ENCODE results near the gene KRTAP4-4. TPM values are rescaled to one million over a fixed set of nuclear protein-coding genes. Genes with fewer than 3 reads are reported as not detected.
"Not testable (repeated sequence)": the region's sequence is repeated elsewhere in the genome, so short reads cannot be mapped to it uniquely, and the experiment has no call there.

The KRTAP4-4 gene
- total and polyA plus RNA-seq, 3 experiments from 2014 or later, result not detected

DNA sequence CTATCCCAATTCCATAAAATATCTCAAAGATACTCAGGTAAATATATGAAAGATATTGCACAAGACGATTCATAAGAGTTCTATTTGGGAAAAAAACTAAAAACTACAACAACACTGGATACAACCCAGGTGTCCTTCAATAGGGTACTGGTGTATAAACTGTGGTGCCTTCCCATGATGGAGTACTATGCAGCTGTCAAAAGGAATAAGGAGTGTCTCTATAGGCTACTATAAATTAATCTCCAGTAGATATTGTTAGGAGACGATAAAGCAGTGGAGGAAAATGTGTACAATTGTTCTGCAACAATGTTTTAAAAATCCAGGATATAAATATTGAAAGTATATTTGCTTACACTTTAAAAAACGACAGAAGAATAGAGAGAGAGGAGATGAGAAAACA is 34.1 kb downstream of the KRTAP4-4 start:
- Histone ChIP-seq H3K4me1 (ENCODE audit: insufficient read depth, low read length) (peaks cover 38% of the 10 kb centered on the region), H3K36me3 (ENCODE audit: insufficient read depth, low read length) (no peaks in the 10 kb centered on the region), H3K27me3 (ENCODE audit: insufficient read depth, low read length, poor library complexity, severe bottlenecking) (no peaks in the 10 kb centered on the region), H3K9me3 (ENCODE audit: low read length) (no peaks in the 10 kb centered on the region), H3K27ac (ENCODE audit: low read depth, low read length) (no peak overlapping the region), H3K4me3 (ENCODE audit: low read length) (no peak overlapping the region)
- peak overlapping the region in 2 of 7 donors; percentile 69 to 73 for H3K4me3 Mint-ChIP-seq
- POLR2A ChIA-PET, result interaction anchor here (0.7 kb wide), 2 partner anchors 87 to 182 kb away, joined by 5 read pairs; no protein-coding TSS in a partner anchor
- CTCF ChIA-PET, result interaction anchor here (0.7 to 1.8 kb wide), 2 partner anchors 196 to 357 kb away, joined by 3 to 4 read pairs; no protein-coding TSS in a partner anchor
- no peaks in the 10 kb centered on the region for H3K36me3 Mint-ChIP-seq
- H3K27me3 Mint-ChIP-seq, result peaks cover 3 to 21% of the 10 kb centered on the region in 2 donors
- peak overlapping the region in 1 of 8 donors; percentile 96 for H3K27ac Mint-ChIP-seq
- no peak for DNase-seq
- H3K9me3 Mint-ChIP-seq, result peaks cover 0 to 3% (median 0%) of the 10 kb centered on the region in 5 donors
- peaks cover 38 to 60% (median 44%) of the 10 kb centered on the region in 3 donors for H3K4me1 Mint-ChIP-seq

GRCh38 chr17:41125064-41125463 is 35.5 kb downstream of the KRTAP4-4 start:
- Histone ChIP-seq H3K36me3 (ENCODE audit: insufficient read depth, low read length) (no peaks in the 10 kb centered on the region), H3K27ac (ENCODE audit: low read depth, low read length) (no peak overlapping the region), H3K4me1 (ENCODE audit: insufficient read depth, low read length) (peaks cover 46% of the 10 kb centered on the region), H3K27me3 (ENCODE audit: insufficient read depth, low read length, poor library complexity, severe bottlenecking) (no peaks in the 10 kb centered on the region), H3K4me3 (ENCODE audit: low read length) (no peak overlapping the region), H3K9me3 (ENCODE audit: low read length) (no peaks in the 10 kb centered on the region)
- peaks cover 0 to 3% (median 0%) of the 10 kb centered on the region in 5 donors for H3K9me3 Mint-ChIP-seq
- H3K27ac Mint-ChIP-seq, result peak overlapping the region in 1 of 8 donors; percentile 96
- no peak for DNase-seq
- POLR2A ChIA-PET, result no interaction called here
- peak overlapping the region in 2 of 7 donors; percentile 29 to 66 for H3K4me3 Mint-ChIP-seq
- H3K27me3 Mint-ChIP-seq, result peaks cover 3 to 30% of the 10 kb centered on the region in 2 donors
- CTCF ChIA-PET, result no interaction called here
- H3K4me1 Mint-ChIP-seq, result peaks cover 40 to 60% (median 48%) of the 10 kb centered on the region in 3 donors
- H3K36me3 Mint-ChIP-seq, result no peaks in the 10 kb centered on the region

GRCh38 chr17:41123991-41124371 is 36.6 kb downstream of the KRTAP4-4 start, which contains the start of gene KRTAP4-12:
KRTAP4-12 (minus strand) TSS chr17:41124182; CDS start chr17:41124122, 60 bp downstream.
- H3K27me3 Mint-ChIP-seq, result peaks cover 3 to 30% of the 10 kb centered on the region in 2 donors
- DNase-seq; H3K36me3 ChIP-seq (ENCODE audit: insufficient read depth, low read length); H3K36me3 Mint-ChIP-seq; H3K9me3 Mint-ChIP-seq; POLR2A ChIA-PET; H3K4me3 ChIP-seq (ENCODE audit: low read length); CTCF ChIA-PET; H3K27ac ChIP-seq (ENCODE audit: low read depth, low read length); H3K9me3 ChIP-seq (ENCODE audit: low read length); H3K27me3 ChIP-seq (ENCODE audit: insufficient read depth, low read length, poor library complexity, severe bottlenecking): not testable (repeated sequence)
- H3K4me1 ChIP-seq (ENCODE audit: insufficient read depth, low read length), result peaks cover 51% of the 10 kb centered on the region
- H3K4me3 Mint-ChIP-seq, result peak within 1 kb of the TSS; percentile 3 to 80 (median 53)
- H3K27ac Mint-ChIP-seq, result peak within 1 kb of the TSS in 6 of 8 donors; percentile 0 to 62 (median 22)
- peaks cover 44 to 59% (median 51%) of the 10 kb centered on the region in 3 donors for H3K4me1 Mint-ChIP-seq

DNA sequence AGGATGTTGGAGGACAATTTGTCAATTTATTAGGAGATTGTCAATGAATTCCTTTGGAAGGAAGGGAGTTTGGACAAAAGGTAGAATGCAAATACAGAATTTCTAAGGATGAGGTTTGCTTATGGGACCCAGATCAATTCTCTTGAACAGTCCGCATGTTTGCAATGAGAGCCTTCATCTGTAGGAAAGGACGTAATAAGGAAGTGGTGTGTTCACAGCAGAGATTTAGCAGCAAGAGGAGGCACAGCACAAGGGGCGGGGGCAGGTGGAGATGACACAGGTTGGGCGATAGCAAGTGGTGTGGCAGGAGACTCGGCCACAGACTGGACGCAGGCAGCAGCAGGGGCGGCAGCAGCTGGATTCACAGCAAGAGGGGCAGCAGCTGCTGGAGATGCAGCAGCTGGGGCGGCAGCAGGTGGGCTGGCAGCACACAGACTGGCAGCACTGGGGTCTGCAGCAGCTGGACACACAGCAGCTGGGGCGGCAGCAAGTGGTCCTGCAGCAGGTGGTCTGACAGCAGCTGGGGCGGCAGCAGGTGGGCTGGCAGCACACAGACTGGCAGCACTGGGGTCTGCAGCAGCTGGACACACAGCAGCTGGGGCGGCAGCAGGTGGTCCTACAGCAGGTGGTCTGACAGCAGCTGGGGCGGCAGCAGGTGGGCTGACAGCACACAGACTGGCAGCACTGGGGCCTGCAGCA is 37.1 kb downstream of the KRTAP4-4 start:
- CTCF ChIA-PET; H3K4me3 ChIP-seq (ENCODE audit: low read length); H3K9me3 ChIP-seq (ENCODE audit: low read length); H3K9me3 Mint-ChIP-seq; POLR2A ChIA-PET; H3K36me3 ChIP-seq (ENCODE audit: insufficient read depth, low read length); H3K27ac ChIP-seq (ENCODE audit: low read depth, low read length); H3K36me3 Mint-ChIP-seq; H3K27me3 ChIP-seq (ENCODE audit: insufficient read depth, low read length, poor library complexity, severe bottlenecking): not testable (repeated sequence)
- H3K4me1 ChIP-seq (ENCODE audit: insufficient read depth, low read length), result peaks cover 51% of the 10 kb centered on the region
- peaks cover 3 to 33% of the 10 kb centered on the region in 2 donors for H3K27me3 Mint-ChIP-seq
- peaks cover 44 to 59% (median 51%) of the 10 kb centered on the region in 3 donors for H3K4me1 Mint-ChIP-seq
- peak in 1 of 5 donors; percentile 30 for DNase-seq
- H3K4me3 Mint-ChIP-seq, result peak overlapping the region in 6 of 7 donors; percentile 3 to 80 (median 50)
- peak overlapping the region in 5 of 8 donors; percentile 0 to 62 (median 26) for H3K27ac Mint-ChIP-seq

DNA sequence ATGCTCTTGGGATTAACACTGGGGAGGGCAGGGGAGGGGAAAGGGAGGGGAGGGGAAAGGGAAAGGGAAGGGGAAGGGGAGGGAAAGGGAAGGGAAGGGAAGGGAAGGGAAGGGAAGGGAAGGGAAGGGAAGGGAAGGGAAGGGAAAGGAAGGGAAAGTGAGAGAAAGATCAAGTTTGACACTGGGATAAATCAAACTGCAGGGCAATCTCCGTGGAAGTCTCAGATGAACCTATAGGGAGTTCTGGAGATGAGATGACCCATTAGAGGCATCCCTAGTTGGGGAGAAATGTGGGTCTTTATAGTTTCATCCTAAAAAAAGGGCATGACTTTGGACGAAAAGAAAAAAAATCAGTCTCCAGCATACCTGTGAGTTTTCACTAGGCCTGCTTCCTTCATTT is 38.8 kb downstream of the KRTAP4-4 start:
- no peaks in the 10 kb centered on the region for H3K9me3 ChIP-seq (ENCODE audit: low read length)
- no peaks in the 10 kb centered on the region for H3K36me3 ChIP-seq (ENCODE audit: insufficient read depth, low read length)
- H3K27ac ChIP-seq (ENCODE audit: low read depth, low read length), result no peak overlapping the region
- no peak for DNase-seq
- H3K27me3 ChIP-seq (ENCODE audit: insufficient read depth, low read length, poor library complexity, severe bottlenecking), result no peaks in the 10 kb centered on the region
- peaks cover 0 to 5% (median 0%) of the 10 kb centered on the region in 3 donors for H3K36me3 Mint-ChIP-seq
- POLR2A ChIA-PET, result no interaction called here
- H3K27me3 Mint-ChIP-seq, result peaks cover 4 to 44% of the 10 kb centered on the region in 2 donors
- CTCF ChIA-PET, result no interaction called here
- peaks cover 0 to 3% (median 0%) of the 10 kb centered on the region in 5 donors for H3K9me3 Mint-ChIP-seq
- H3K4me3 Mint-ChIP-seq, result no peak overlapping the region
- peaks cover 44 to 54% (median 51%) of the 10 kb centered on the region in 3 donors for H3K4me1 Mint-ChIP-seq
- no peak overlapping the region for H3K27ac Mint-ChIP-seq
- H3K4me1 ChIP-seq (ENCODE audit: insufficient read depth, low read length), result peaks cover 51% of the 10 kb centered on the region
- H3K4me3 ChIP-seq (ENCODE audit: low read length), result no peak overlapping the region

DNA sequence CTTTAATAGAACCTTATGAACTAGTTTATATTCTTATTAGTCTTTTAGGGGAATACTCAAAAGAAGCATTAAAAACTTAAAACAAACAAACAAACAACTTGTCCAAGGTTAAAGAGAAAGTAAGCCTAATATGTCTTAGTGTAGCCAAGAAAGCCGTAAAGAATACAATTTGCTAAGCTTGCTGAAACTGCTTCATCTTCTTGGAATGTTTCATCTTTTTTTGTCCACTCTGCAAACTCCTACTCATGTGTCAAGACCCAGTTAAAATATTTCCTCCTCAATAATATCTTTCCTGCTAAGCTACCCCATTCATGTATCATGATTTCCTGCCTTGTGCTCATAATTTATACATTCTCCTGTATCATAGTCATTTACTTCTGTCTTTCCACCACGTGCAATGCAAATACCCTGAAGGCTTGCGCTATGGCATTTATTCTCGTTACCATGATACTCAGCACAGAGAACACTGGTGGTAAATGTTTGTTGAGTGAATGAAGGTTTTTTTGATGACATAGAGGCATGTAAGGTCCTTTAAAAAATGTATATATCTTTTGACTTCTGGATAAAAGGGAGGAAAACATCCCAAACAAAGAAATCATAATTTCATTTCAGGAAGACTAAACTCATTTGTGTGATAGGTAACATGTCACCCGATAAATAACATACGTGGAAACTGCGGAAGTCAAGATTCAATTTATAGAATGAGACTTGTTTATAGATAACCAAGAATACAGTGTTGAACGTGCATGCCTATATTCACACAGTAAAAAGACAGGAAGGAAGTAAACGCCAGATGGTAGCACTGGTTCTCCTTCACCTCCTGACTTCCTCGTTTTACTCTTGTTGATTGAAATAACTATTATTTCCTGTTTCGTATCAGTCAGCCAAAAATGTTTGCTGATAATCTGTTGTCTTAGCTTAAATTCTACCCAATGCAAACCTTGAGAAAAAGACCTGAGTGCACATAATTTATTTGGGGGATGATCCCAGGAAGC is 40.6 kb downstream of the KRTAP4-4 start:
- peaks cover 1 to 55% of the 10 kb centered on the region in 2 donors for H3K27me3 Mint-ChIP-seq
- DNase-seq, result peak in 1 of 5 donors; percentile 33
- H3K4me1 ChIP-seq (ENCODE audit: insufficient read depth, low read length), result peaks cover 35% of the 10 kb centered on the region
- POLR2A ChIA-PET; H3K27ac ChIP-seq (ENCODE audit: low read depth, low read length); H3K9me3 ChIP-seq (ENCODE audit: low read length); H3K27me3 ChIP-seq (ENCODE audit: insufficient read depth, low read length, poor library complexity, severe bottlenecking); CTCF ChIA-PET; H3K9me3 Mint-ChIP-seq; H3K4me3 ChIP-seq (ENCODE audit: low read length); H3K36me3 ChIP-seq (ENCODE audit: insufficient read depth, low read length); H3K36me3 Mint-ChIP-seq: not testable (repeated sequence)
- peak overlapping the region in 5 of 7 donors; percentile 2 to 63 (median 55) for H3K4me3 Mint-ChIP-seq
- H3K27ac Mint-ChIP-seq, result peak overlapping the region in 5 of 8 donors; percentile 46 to 91 (median 74)
- H3K4me1 Mint-ChIP-seq, result peaks cover 29 to 40% (median 35%) of the 10 kb centered on the region in 3 donors

- no peak overlapping the region for H3K27ac ChIP-seq (ENCODE audit: low read depth, low read length)
- H3K4me3 Mint-ChIP-seq, result no peak overlapping the region
- DNase-seq, result no peak
- POLR2A ChIA-PET, result interaction anchor here (0.6 kb wide), 1 partner anchor 35 kb away, joined by 3 read pairs; the partner anchor contains the start of gene KRTAP4-7
- peaks cover 22% of the 10 kb centered on the region for H3K4me1 ChIP-seq (ENCODE audit: insufficient read depth, low read length)
- H3K4me3 ChIP-seq (ENCODE audit: low read length), result no peak overlapping the region
- no peaks in the 10 kb centered on the region for H3K27me3 ChIP-seq (ENCODE audit: insufficient read depth, low read length, poor library complexity, severe bottlenecking)
- CTCF ChIA-PET, result no interaction called here
- no peaks in the 10 kb centered on the region for H3K9me3 ChIP-seq (ENCODE audit: low read length)
- peaks cover 5 to 56% of the 10 kb centered on the region in 2 donors for H3K27me3 Mint-ChIP-seq
- H3K27ac Mint-ChIP-seq, result no peak overlapping the region
- H3K36me3 ChIP-seq (ENCODE audit: insufficient read depth, low read length), result no peaks in the 10 kb centered on the region
- H3K4me1 Mint-ChIP-seq, result peaks cover 18 to 30% (median 24%) of the 10 kb centered on the region in 3 donors
- H3K36me3 Mint-ChIP-seq, result peaks cover 0 to 5% (median 0%) of the 10 kb centered on the region in 3 donors
- H3K9me3 Mint-ChIP-seq, result peaks cover 0 to 1% (median 0%) of the 10 kb centered on the region in 5 donors
These were observed 41.8 kb downstream of the KRTAP4-4 start for GRCh38 chr17:41118721-41119120.
